WI38 (cell line): ENCODE results near the gene CYBA.

ENCODE experiments used
- H3K4me3 ChIP-seq: 2 replicates; pipeline ENCODE4 v1.5.1; 2011; ENCODE audit warnings: low read depth, mild to moderate bottlenecking, control low read depth, low read length
- TF ChIP-seq, protein P1 (sequence below): IDR thresholded peaks from 2 replicates; pipeline ENCODE4 v1.5.1; 2012; ENCODE audit warnings: low read depth, mild to moderate bottlenecking, control low read depth, low read length

Gene CYBA

DNA sequence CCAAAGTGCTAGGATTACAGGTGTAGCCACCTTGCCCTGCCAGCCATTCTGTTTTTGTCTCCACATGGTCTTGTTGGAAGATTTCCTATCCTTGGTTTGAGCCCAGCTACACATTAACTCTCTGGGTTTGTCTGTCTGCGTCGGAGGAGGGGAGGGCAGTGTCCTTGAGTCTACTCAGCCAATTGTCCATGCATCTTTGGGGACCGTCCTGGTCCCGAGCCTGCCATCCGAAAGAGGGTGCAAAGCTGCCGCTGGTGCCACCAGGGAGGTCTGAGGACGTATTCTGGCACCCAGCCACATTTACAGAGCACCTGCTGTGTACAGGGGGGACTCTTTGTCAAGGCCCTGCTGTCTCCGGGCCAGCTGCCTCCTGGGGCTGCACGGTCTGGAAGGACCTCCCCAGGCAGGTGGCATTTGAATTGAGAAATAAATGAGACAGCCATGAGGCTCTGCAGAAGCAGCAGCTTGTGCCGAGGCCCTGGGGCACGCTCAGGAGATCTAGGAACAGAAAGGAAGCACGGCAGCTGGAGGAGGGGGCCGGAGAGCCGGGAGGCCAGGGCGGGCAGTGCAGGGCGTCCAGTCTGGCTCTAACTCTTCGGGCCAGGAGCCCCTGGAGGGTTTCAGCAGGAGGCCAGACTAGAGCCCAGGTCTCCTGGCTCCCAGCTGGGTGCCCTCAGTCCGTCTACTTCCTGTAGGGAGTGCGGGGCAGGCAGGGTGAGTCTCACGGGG, 1.5 kb downstream of the CYBA start:
- H3K4me3 ChIP-seq = no peak overlapping the region; the same call in 1 of the 2 replicates
- TF ChIP-seq, protein P1, sequence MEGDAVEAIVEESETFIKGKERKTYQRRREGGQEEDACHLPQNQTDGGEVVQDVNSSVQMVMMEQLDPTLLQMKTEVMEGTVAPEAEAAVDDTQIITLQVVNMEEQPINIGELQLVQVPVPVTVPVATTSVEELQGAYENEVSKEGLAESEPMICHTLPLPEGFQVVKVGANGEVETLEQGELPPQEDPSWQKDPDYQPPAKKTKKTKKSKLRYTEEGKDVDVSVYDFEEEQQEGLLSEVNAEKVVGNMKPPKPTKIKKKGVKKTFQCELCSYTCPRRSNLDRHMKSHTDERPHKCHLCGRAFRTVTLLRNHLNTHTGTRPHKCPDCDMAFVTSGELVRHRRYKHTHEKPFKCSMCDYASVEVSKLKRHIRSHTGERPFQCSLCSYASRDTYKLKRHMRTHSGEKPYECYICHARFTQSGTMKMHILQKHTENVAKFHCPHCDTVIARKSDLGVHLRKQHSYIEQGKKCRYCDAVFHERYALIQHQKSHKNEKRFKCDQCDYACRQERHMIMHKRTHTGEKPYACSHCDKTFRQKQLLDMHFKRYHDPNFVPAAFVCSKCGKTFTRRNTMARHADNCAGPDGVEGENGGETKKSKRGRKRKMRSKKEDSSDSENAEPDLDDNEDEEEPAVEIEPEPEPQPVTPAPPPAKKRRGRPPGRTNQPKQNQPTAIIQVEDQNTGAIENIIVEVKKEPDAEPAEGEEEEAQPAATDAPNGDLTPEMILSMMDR = no peak

DNA sequence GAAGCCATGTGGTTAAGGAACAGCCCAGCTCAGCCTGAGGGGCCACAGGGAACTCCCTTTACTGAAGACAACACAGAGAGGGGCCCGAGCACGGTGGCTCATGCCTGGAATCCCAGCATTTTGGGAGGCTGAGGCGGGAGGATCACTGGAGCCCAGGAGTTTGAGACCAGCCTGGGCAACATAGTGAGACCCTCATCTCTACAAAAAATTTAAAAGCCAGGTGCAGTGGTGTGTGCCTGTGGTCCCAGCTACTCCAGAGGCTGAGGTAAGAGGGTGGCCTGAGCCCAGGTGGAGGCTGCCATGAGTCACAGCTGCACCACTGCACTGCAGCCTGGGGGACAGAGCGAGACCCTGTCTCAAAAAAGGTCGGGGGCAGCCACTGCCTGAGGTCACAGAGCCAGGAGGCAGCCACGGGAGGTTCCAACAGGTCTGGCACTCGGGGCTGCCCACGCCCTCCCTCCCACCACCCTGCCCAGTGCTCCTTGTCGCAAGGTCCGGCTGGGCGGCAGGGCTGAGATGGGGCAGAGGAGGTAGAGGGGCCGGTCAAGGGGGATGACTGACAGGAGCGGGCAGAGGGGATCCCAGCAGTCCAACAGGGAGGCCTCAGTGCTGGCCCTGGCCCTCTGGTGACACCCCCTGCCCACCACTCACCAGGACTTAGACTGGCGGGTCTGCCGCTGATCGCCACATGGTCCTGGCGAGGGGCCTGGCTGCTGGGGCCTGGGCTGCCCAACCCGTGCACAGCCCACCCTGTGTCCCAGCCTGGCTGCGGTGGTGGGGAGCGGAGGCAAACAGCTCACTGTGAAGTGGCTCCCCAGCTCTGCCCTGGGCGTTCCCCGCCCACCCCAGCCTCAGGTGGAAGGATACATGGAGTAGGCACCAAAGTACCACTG, 3.4 kb downstream of the CYBA start:
- no peak overlapping the region for H3K4me3 ChIP-seq
- TF ChIP-seq, protein P1 = no peak

DNA sequence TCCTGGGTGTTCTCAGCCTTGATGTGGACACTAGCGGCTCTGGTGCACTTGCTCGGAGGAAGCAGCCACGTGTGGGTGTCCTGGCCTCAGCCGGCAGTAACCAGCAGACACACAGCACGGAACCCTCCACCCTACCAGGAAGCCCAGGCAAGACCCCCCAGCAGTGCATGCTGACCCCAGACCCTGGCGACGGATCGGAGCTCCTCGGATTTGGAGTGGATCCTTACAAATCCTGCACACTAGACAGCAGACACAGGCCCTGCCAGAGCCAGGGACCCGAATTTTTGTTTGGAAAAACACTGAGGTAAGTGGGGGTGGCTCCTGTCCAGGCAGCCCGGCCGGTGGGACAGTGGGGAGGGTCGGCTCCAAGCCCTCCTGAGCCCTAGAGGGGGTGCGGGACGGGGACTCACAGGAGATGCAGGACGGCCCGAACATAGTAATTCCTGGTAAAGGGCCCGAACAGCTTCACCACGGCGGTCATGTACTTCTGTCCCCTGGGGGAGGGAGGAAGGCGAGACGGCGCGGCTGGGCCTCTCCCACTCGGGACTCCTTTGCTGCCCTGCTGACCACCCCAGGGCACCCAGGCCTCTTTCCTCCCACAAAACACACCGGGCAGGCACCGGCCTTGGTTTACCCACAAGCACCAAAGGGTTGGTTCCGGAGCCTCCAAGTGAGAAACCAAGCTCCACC, 4.4 kb downstream of the CYBA start:
- TF ChIP-seq, protein P1 = no peak
- no peak overlapping the region for H3K4me3 ChIP-seq

DNA sequence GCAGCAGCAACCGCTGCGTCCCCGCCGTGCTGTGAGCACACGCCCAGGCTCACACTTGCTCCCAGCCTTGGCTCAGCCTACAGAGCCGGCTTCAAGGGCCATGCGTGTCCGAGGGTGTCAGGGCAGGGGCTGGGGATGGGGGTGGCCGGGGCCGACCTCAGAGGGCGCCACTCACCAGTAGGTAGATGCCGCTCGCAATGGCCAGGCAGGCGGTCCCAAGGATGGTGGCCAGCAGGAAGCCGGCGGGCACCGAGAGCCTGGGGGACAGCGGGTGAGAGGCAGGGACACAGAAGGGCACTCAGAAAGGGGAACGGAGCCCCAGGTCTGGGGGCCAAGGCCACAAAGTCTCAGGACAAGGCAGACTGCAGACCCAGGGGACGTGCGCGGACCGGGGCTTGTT, 4.9 kb downstream of the CYBA start:
- TF ChIP-seq, protein P1 = no peak
- H3K4me3 ChIP-seq = no peak overlapping the region

DNA sequence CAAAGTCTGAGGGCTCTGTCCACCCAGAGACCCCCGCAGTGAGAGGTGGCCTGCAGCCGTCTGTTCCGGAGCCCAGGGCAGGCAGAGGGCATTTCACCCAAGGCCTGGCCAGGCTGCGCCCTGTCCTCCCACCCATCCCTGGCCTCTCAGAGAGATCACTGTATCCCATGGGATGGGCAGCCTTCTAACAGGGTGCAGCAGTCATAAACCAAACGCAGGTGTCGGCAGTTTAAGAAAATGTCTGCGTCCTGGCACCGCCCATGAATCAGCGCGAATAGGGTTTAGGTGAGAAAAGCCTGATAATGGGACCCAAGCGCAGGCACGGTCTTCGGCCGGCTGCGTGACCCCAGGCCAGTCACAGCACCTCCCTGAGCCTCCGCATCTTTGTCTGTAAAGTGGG, 5.4 kb downstream of the CYBA start:
- TF ChIP-seq, protein P1 = no peak
- H3K4me3 ChIP-seq = no peak overlapping the region

DNA sequence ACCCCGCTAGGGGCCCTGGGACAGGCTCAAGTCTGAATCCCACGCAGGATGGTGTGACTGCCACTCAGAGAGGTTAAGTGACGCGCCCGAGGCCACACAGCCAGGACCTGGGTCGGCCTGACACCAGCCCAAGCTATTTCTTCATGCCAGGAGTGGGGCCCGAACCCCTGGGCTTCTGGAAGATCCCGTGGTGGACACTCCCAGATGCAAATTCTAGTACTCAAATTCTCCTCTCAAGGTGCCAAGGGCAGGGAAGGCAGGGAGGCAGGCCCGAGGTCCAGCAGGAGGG, 7.3 kb downstream of the CYBA start:
- no peak overlapping the region for H3K4me3 ChIP-seq
- TF ChIP-seq, protein P1 = no peak
